Colonic mucosa (tissue), 4 donors: Measurements from ENCODE around the gene CHAMP1. TPM values are rescaled to one million over a fixed set of nuclear protein-coding genes. Genes with fewer than 3 reads are reported as not detected.

Source experiments
- DNase-seq: peaks from one replicate; pipeline ENCODE4 v3.0.0-alpha.2; 2020
- H3K27ac ChIP-seq: fragments of 200-600 bp; one replicate; pipeline ENCODE4 v1.8.0; 2021
- H3K27me3 ChIP-seq: fragments of 200-600 bp; one replicate; pipeline ENCODE4 v1.8.0; 2021
- H3K36me3 ChIP-seq: fragments of 200-600 bp; one replicate; pipeline ENCODE4 v1.8.0; 2021
- H3K4me1 ChIP-seq: fragments of 200-600 bp; one replicate; pipeline ENCODE4 v1.8.0; 2021; ENCODE audit warnings: mild to moderate bottlenecking
- H3K4me3 ChIP-seq: fragments of 200-600 bp; one replicate; pipeline ENCODE4 v1.8.0; 2021
- H3K9ac ChIP-seq, 2 donors: one replicate each; pipeline ENCODE4 v1.7.0; 2013; ENCODE audit warnings: control low read depth in 2 of 2, low read depth in 2 of 2, low read length in 2 of 2
- H3K9me3 ChIP-seq: fragments of 200-600 bp; one replicate; pipeline ENCODE4 v1.8.0; 2021
- CTCF ChIP-seq: fragments of 200-600 bp; IDR thresholded peaks from one replicate; pipeline ENCODE4 v1.8.0; 2022; ENCODE audit warnings: antibody characterized with exemption, mild to moderate bottlenecking
- intact Hi-C: fragments of 100-400 bp; cut with DNase I; formaldehyde crosslinking; loops from one replicate; pipeline ENCODE4 v1.14.1; 2022
- total RNA-seq, 2 donors: library from RNA; stranded (reverse); fragmentation: NEBNext Ultra II Directional in 1 of 2; extraction: Animal tissue kit (Norgen Biotek cat#: 25700) in 1 of 2; gene quantifications; one replicate each; pipeline ENCODE4 v1.2.1, GENCODE V29; 2021
- donor health status: healthy.
- donor health status: DM: no; HTN: no; CAD: no.
- donor health status: DM: no; HTN: no; CAD: no.

CHAMP1 gene
- total RNA-seq, 2 donors from 2014 or later: 13.1 to 19.2 TPM

- Histone ChIP-seq H3K4me3 (peak overlapping the region; percentile 64), H3K9ac (peak overlapping the region; percentile 76 to 81), H3K9me3 (no peaks in the 10 kb centered on the region), H3K27me3 (no peaks in the 10 kb centered on the region), H3K4me1 (peaks cover 6% of the 10 kb centered on the region), H3K27ac (peak overlapping the region; percentile 97), H3K36me3 (no peaks in the 10 kb centered on the region)
- intact Hi-C loops: no loop called here
- no peak for TF ChIP-seq CTCF
- DNase-seq: peak; percentile 32
Measured at GRCh38 chr13:114282041-114282670, 32.1 kb upstream of the CHAMP1 start.

GRCh38 chr13:114283576-114283975, 30.7 kb upstream of the CHAMP1 start:
- H3K27ac ChIP-seq: no peak overlapping the region

GRCh38 chr13:114284680-114285079, 29.6 kb upstream of the CHAMP1 start:
- Histone ChIP-seq H3K4me1 (peaks cover 6% of the 10 kb centered on the region), H3K27ac (no peak overlapping the region)
- intact Hi-C loops: no loop called here

More at GRCh38 chr13:114283576-114283975, 30.7 kb upstream of the CHAMP1 start:
- Histone ChIP-seq H3K4me3 (no peak overlapping the region), H3K9ac (no peak overlapping the region), H3K27me3 (no peaks in the 10 kb centered on the region), H3K9me3 (no peaks in the 10 kb centered on the region), H3K4me1 (peaks cover 6% of the 10 kb centered on the region), H3K36me3 (no peaks in the 10 kb centered on the region)
- no peak for DNase-seq
- intact Hi-C loops: no loop called here
- TF ChIP-seq CTCF: no peak

GRCh38 chr13:114285166-114285808, 29.0 kb upstream of the CHAMP1 start:
- Histone ChIP-seq H3K9ac (no peak overlapping the region), H3K27ac (no peak overlapping the region), H3K9me3 (no peaks in the 10 kb centered on the region), H3K4me3 (no peak overlapping the region), H3K27me3 (no peaks in the 10 kb centered on the region), H3K4me1 (peaks cover 6% of the 10 kb centered on the region), H3K36me3 (no peaks in the 10 kb centered on the region)
- no peak for TF ChIP-seq CTCF
- no peak for DNase-seq
- intact Hi-C loops: no loop called here

More at GRCh38 chr13:114284680-114285079, 29.6 kb upstream of the CHAMP1 start:
- TF ChIP-seq CTCF: no peak
- Histone ChIP-seq H3K9ac (no peak overlapping the region), H3K4me3 (no peak overlapping the region), H3K36me3 (no peaks in the 10 kb centered on the region), H3K27me3 (no peaks in the 10 kb centered on the region), H3K9me3 (no peaks in the 10 kb centered on the region)
- DNase-seq: no peak

- intact Hi-C loops: no loop called here
- no peaks in the 10 kb centered on the region for H3K36me3 ChIP-seq
- no peaks in the 10 kb centered on the region for H3K27me3 ChIP-seq
- peaks cover 6% of the 10 kb centered on the region for H3K4me1 ChIP-seq
- DNase-seq: no peak
- H3K9ac ChIP-seq: no peak overlapping the region
- no peak for TF ChIP-seq CTCF
- no peaks in the 10 kb centered on the region for H3K9me3 ChIP-seq
- no peak overlapping the region for H3K4me3 ChIP-seq
- H3K27ac ChIP-seq: no peak overlapping the region
Measured at GRCh38 chr13:114286808-114287207, 27.5 kb upstream of the CHAMP1 start.
